Kidney epithelial cell (primary cell): ENCODE measurements around the gene UBA7. TPM values are rescaled to one million over a fixed set of nuclear protein-coding genes. Genes with fewer than 3 reads are reported as not detected.

Experiments used
- DNase-seq: peaks from one replicate; pipeline ENCODE4 v3.0.0-alpha.2; 2010; ENCODE audit warnings: low read depth
- H3K27me3 ChIP-seq: 2 replicates; pipeline ENCODE4 v1.6.0; 2011; ENCODE audit warnings: low read length; ENCODE audit not compliant: control insufficient read depth, insufficient read depth
- H3K36me3 ChIP-seq: 2 replicates; pipeline ENCODE4 v1.5.1; 2011; ENCODE audit warnings: low read length; ENCODE audit not compliant: control insufficient read depth, insufficient read depth
- H3K4me3 ChIP-seq: 2 replicates; pipeline ENCODE4 v1.5.1; 2011; ENCODE audit warnings: low read depth, mild to moderate bottlenecking, control low read depth, low read length
- CTCF ChIP-seq: IDR thresholded peaks from 2 replicates; pipeline ENCODE4 v1.5.1; 2011; ENCODE audit warnings: mild to moderate bottlenecking, moderate library complexity, low read length, control low read depth, inconsistent platforms; ENCODE audit not compliant: insufficient read depth, poor library complexity, severe bottlenecking
- total RNA-seq: library from RNA; depleted of rRNA; stranded (reverse); fragments of >200 nt; gene quantifications from 2 replicates; pipeline ENCODE4 v1.2.3, GENCODE V29; 2015

The UBA7 gene
- total RNA-seq, 1 donor from 2014 or later: 6.3 TPM

- H3K4me3 ChIP-seq: no peak overlapping the region
- no peak for DNase-seq
- H3K36me3 ChIP-seq: no peaks in the 10 kb centered on the region
- no peaks in the 10 kb centered on the region for H3K27me3 ChIP-seq
- TF ChIP-seq CTCF: no peak
Observed at GRCh38 chr3:49772703-49773102, 41.0 kb downstream of the UBA7 start.

- Histone ChIP-seq H3K36me3 (no peaks in the 10 kb centered on the region), H3K27me3 (no peaks in the 10 kb centered on the region)
- TF ChIP-seq CTCF: no peak
Observed at GRCh38 chr3:49771340-49771938, 42.3 kb downstream of the UBA7 start.

GRCh38 chr3:49769926-49770325, 43.8 kb downstream of the UBA7 start:
- DNase-seq: no peak
- Histone ChIP-seq H3K4me3 (no peak overlapping the region), H3K27me3 (no peaks in the 10 kb centered on the region), H3K36me3 (no peaks in the 10 kb centered on the region)
- no peak for TF ChIP-seq CTCF

More at GRCh38 chr3:49771340-49771938, 42.3 kb downstream of the UBA7 start:
- DNase-seq: no peak
- no peak overlapping the region for H3K4me3 ChIP-seq

GRCh38 chr3:49769286-49769915, 44.4 kb downstream of the UBA7 start:
- TF ChIP-seq CTCF: no peak
- no peaks in the 10 kb centered on the region for H3K36me3 ChIP-seq
- DNase-seq: no peak
- no peak overlapping the region for H3K4me3 ChIP-seq
- H3K27me3 ChIP-seq: no peaks in the 10 kb centered on the region

GRCh38 chr3:49763981-49764380, 49.8 kb downstream of the UBA7 start:
- no peak overlapping the region for H3K4me3 ChIP-seq
- no peaks in the 10 kb centered on the region for H3K27me3 ChIP-seq
- H3K36me3 ChIP-seq: no peaks in the 10 kb centered on the region
- no peak for DNase-seq
- TF ChIP-seq CTCF: no peak

- Histone ChIP-seq H3K27me3 (no peaks in the 10 kb centered on the region), H3K4me3 (no peak overlapping the region), H3K36me3 (no peaks in the 10 kb centered on the region)
- no peak for TF ChIP-seq CTCF
- DNase-seq: no peak
Observed at GRCh38 chr3:49761661-49762060, 52.1 kb downstream of the UBA7 start.
